HEK293 (cell line): ENCODE data around the gene MVB12A.

ENCODE experiments used
- GLIS2 ChIP-seq: fragments of 450-650 bp; formaldehyde crosslinking; IDR thresholded peaks from 2 replicates; pipeline ENCODE4 v1.5.1; 2016; ENCODE audit warnings: missing biosample characterization, missing genetic modification characterization
- KLF10 ChIP-seq: fragments of 450-650 bp; IDR thresholded peaks from 2 replicates; pipeline ENCODE4 v1.5.1; 2018; ENCODE audit warnings: missing biosample characterization, mild to moderate bottlenecking, missing genetic modification characterization
- KLF16 ChIP-seq: fragments of 450-650 bp; formaldehyde crosslinking; IDR thresholded peaks from 2 replicates; pipeline ENCODE4 v1.5.1; 2017; ENCODE audit warnings: missing biosample characterization, missing genetic modification characterization
- MYNN ChIP-seq: fragments of 450-650 bp; formaldehyde crosslinking; IDR thresholded peaks from 2 replicates; pipeline ENCODE4 v1.5.1; 2016; ENCODE audit warnings: missing biosample characterization, missing genetic modification characterization, borderline replicate concordance
- OSR2 ChIP-seq: fragments of 450-650 bp; formaldehyde crosslinking; IDR thresholded peaks from 2 replicates; pipeline ENCODE4 v1.5.1; 2016; ENCODE audit warnings: missing biosample characterization, missing genetic modification characterization
- OVOL3 ChIP-seq: fragments of 450-650 bp; formaldehyde crosslinking; IDR thresholded peaks from 2 replicates; pipeline ENCODE4 v1.5.1; 2016; ENCODE audit warnings: missing biosample characterization, missing genetic modification characterization
- PRDM4 ChIP-seq: fragments of 450-650 bp; formaldehyde crosslinking; IDR thresholded peaks from 2 replicates; pipeline ENCODE4 v1.5.1; 2017; ENCODE audit warnings: missing biosample characterization, missing genetic modification characterization
- RBAK ChIP-seq: fragments of 450-650 bp; formaldehyde crosslinking; IDR thresholded peaks from 2 replicates; pipeline ENCODE4 v1.5.1; 2016; ENCODE audit warnings: missing biosample characterization, missing genetic modification characterization
- SETDB1 ChIP-seq: IDR thresholded peaks from one replicate; pipeline ENCODE4 v1.6.1; 2017; ENCODE audit warnings: mild to moderate bottlenecking, low read length, moderate library complexity, mixed read lengths; ENCODE audit not compliant: insufficient read length
- ZNF114 ChIP-seq: fragments of 450-650 bp; formaldehyde crosslinking; IDR thresholded peaks from 2 replicates; pipeline ENCODE4 v1.5.0; 2017; ENCODE audit warnings: missing biosample characterization, missing genetic modification characterization
- ZNF18 ChIP-seq: fragments of 450-650 bp; formaldehyde crosslinking; IDR thresholded peaks from 2 replicates; pipeline ENCODE4 v1.5.1; 2016; ENCODE audit warnings: missing biosample characterization, missing genetic modification characterization
- ZNF202 ChIP-seq: fragments of 450-650 bp; formaldehyde crosslinking; IDR thresholded peaks from 2 replicates; pipeline ENCODE4 v1.5.1; 2016; ENCODE audit warnings: missing biosample characterization, missing genetic modification characterization, borderline replicate concordance
- ZNF292 ChIP-seq: fragments of 450-650 bp; formaldehyde crosslinking; IDR thresholded peaks from 2 replicates; pipeline ENCODE4 v1.5.1; 2016; ENCODE audit warnings: low read depth, missing biosample characterization, missing genetic modification characterization, borderline replicate concordance
- ZNF510 ChIP-seq: fragments of 450-650 bp; formaldehyde crosslinking; IDR thresholded peaks from 2 replicates; pipeline ENCODE4 v1.5.1; 2018; ENCODE audit warnings: mild to moderate bottlenecking, missing genetic modification characterization, missing biosample characterization; ENCODE audit not compliant: insufficient replicate concordance
- ZNF521 ChIP-seq: fragments of 450-650 bp; formaldehyde crosslinking; IDR thresholded peaks from 2 replicates; pipeline ENCODE4 v1.5.1; 2017; ENCODE audit warnings: missing biosample characterization, mild to moderate bottlenecking, missing genetic modification characterization
- ZNF530 ChIP-seq: fragments of 450-650 bp; formaldehyde crosslinking; IDR thresholded peaks from 2 replicates; pipeline ENCODE4 v1.5.1; 2016; ENCODE audit warnings: low read depth, missing biosample characterization, missing genetic modification characterization
- ZNF548 ChIP-seq: fragments of 450-650 bp; formaldehyde crosslinking; IDR thresholded peaks from 2 replicates; pipeline ENCODE4 v1.5.1; 2016; ENCODE audit warnings: missing biosample characterization, missing genetic modification characterization
- ZNF549 ChIP-seq: fragments of 450-650 bp; IDR thresholded peaks from 2 replicates; pipeline ENCODE4 v1.5.1; 2018; ENCODE audit warnings: missing biosample characterization, missing genetic modification characterization, mild to moderate bottlenecking, inconsistent platforms, moderate library complexity
- ZNF571 ChIP-seq: fragments of 450-650 bp; formaldehyde crosslinking; IDR thresholded peaks from 2 replicates; pipeline ENCODE4 v1.5.0; 2017; ENCODE audit warnings: missing biosample characterization, missing genetic modification characterization
- ZNF600 ChIP-seq: fragments of 450-650 bp; formaldehyde crosslinking; IDR thresholded peaks from 2 replicates; pipeline ENCODE4 v1.5.1; 2016; ENCODE audit warnings: missing biosample characterization, missing genetic modification characterization
- ZNF626 ChIP-seq: fragments of 450-650 bp; sonication (Bioruptor Pico); formaldehyde crosslinking; IDR thresholded peaks from 2 replicates; pipeline ENCODE4 v1.5.1; 2018; ENCODE audit warnings: missing biosample characterization, missing genetic modification characterization, inconsistent platforms
- ZNF629 ChIP-seq: fragments of 450-650 bp; formaldehyde crosslinking; IDR thresholded peaks from 2 replicates; pipeline ENCODE4 v1.5.1; 2017; ENCODE audit warnings: missing biosample characterization, missing genetic modification characterization
- TF ChIP-seq, protein P1 (sequence below): fragments of 450-650 bp; formaldehyde crosslinking; IDR thresholded peaks from 2 replicates; pipeline ENCODE4 v1.5.1; 2016; ENCODE audit warnings: missing biosample characterization, missing genetic modification characterization
- TF ChIP-seq, protein P2 (sequence below): fragments of 450-650 bp; formaldehyde crosslinking; IDR thresholded peaks from 2 replicates; pipeline ENCODE4 v1.5.1; 2016; ENCODE audit warnings: missing biosample characterization, missing genetic modification characterization
- TF ChIP-seq, protein P3 (sequence below): fragments of 450-650 bp; formaldehyde crosslinking; IDR thresholded peaks from 2 replicates; pipeline ENCODE4 v1.5.1; 2016; ENCODE audit warnings: missing biosample characterization, missing genetic modification characterization, borderline replicate concordance

MVB12A gene

GRCh38 chr19:17470068-17470841 lies 50.4 kb downstream of the MVB12A start, which contains the start of gene SLC27A1 (continued):
- TF ChIP-seq, protein P1, sequence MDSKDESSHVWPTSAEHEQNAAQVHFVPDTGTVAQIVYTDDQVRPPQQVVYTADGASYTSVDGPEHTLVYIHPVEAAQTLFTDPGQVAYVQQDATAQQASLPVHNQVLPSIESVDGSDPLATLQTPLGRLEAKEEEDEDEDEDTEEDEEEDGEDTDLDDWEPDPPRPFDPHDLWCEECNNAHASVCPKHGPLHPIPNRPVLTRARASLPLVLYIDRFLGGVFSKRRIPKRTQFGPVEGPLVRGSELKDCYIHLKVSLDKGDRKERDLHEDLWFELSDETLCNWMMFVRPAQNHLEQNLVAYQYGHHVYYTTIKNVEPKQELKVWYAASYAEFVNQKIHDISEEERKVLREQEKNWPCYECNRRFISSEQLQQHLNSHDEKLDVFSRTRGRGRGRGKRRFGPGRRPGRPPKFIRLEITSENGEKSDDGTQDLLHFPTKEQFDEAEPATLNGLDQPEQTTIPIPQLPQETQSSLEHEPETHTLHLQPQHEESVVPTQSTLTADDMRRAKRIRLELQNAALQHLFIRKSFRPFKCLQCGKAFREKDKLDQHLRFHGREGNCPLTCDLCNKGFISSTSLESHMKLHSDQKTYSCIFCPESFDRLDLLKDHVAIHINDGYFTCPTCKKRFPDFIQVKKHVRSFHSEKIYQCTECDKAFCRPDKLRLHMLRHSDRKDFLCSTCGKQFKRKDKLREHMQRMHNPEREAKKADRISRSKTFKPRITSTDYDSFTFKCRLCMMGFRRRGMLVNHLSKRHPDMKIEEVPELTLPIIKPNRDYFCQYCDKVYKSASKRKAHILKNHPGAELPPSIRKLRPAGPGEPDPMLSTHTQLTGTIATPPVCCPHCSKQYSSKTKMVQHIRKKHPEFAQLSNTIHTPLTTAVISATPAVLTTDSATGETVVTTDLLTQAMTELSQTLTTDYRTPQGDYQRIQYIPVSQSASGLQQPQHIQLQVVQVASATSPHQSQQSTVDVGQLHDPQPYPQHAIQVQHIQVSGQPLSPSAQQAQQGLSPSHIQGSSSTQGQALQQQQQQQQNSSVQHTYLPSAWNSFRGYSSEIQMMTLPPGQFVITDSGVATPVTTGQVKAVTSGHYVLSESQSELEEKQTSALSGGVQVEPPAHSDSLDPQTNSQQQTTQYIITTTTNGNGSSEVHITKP (tag by site-specific recombination) = peak; percentile 70
- TF ChIP-seq ZNF292 = no peak
- no peak for TF ChIP-seq ZNF549 (tag by site-specific recombination)
- TF ChIP-seq, protein P2, sequence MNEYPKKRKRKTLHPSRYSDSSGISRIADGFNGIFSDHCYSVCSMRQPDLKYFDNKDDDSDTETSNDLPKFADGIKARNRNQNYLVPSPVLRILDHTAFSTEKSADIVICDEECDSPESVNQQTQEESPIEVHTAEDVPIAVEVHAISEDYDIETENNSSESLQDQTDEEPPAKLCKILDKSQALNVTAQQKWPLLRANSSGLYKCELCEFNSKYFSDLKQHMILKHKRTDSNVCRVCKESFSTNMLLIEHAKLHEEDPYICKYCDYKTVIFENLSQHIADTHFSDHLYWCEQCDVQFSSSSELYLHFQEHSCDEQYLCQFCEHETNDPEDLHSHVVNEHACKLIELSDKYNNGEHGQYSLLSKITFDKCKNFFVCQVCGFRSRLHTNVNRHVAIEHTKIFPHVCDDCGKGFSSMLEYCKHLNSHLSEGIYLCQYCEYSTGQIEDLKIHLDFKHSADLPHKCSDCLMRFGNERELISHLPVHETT (tag by site-specific recombination) = no peak
- TF ChIP-seq, protein P3, sequence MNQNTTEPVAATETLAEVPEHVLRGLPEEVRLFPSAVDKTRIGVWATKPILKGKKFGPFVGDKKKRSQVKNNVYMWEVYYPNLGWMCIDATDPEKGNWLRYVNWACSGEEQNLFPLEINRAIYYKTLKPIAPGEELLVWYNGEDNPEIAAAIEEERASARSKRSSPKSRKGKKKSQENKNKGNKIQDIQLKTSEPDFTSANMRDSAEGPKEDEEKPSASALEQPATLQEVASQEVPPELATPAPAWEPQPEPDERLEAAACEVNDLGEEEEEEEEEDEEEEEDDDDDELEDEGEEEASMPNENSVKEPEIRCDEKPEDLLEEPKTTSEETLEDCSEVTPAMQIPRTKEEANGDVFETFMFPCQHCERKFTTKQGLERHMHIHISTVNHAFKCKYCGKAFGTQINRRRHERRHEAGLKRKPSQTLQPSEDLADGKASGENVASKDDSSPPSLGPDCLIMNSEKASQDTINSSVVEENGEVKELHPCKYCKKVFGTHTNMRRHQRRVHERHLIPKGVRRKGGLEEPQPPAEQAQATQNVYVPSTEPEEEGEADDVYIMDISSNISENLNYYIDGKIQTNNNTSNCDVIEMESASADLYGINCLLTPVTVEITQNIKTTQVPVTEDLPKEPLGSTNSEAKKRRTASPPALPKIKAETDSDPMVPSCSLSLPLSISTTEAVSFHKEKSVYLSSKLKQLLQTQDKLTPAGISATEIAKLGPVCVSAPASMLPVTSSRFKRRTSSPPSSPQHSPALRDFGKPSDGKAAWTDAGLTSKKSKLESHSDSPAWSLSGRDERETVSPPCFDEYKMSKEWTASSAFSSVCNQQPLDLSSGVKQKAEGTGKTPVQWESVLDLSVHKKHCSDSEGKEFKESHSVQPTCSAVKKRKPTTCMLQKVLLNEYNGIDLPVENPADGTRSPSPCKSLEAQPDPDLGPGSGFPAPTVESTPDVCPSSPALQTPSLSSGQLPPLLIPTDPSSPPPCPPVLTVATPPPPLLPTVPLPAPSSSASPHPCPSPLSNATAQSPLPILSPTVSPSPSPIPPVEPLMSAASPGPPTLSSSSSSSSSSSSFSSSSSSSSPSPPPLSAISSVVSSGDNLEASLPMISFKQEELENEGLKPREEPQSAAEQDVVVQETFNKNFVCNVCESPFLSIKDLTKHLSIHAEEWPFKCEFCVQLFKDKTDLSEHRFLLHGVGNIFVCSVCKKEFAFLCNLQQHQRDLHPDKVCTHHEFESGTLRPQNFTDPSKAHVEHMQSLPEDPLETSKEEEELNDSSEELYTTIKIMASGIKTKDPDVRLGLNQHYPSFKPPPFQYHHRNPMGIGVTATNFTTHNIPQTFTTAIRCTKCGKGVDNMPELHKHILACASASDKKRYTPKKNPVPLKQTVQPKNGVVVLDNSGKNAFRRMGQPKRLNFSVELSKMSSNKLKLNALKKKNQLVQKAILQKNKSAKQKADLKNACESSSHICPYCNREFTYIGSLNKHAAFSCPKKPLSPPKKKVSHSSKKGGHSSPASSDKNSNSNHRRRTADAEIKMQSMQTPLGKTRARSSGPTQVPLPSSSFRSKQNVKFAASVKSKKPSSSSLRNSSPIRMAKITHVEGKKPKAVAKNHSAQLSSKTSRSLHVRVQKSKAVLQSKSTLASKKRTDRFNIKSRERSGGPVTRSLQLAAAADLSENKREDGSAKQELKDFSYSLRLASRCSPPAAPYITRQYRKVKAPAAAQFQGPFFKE (tag by site-specific recombination) = no peak
- TF ChIP-seq RBAK (tag by site-specific recombination) = no peak
- TF ChIP-seq ZNF202 (tag by site-specific recombination) = no peak
- TF ChIP-seq ZNF571 (tag by site-specific recombination) = no peak
- TF ChIP-seq ZNF114 = no peak
- TF ChIP-seq ZNF18 (tag by site-specific recombination) = no peak
- TF ChIP-seq PRDM4 = no peak
- TF ChIP-seq ZNF629 = no peak
- TF ChIP-seq ZNF600 (tag by site-specific recombination) = peak; percentile 96
- TF ChIP-seq ZNF521 (tag by site-specific recombination) = no peak
- no peak for TF ChIP-seq ZNF548 (tag by site-specific recombination)
- no peak for TF ChIP-seq OSR2
- peak; percentile 88 for TF ChIP-seq KLF10 (tag by site-specific recombination)
- no peak for TF ChIP-seq OVOL3 (tag by site-specific recombination)
- peak; percentile 75 for TF ChIP-seq KLF16
- TF ChIP-seq SETDB1 = no peak
- TF ChIP-seq ZNF626 (tag by site-specific recombination) = no peak
- peak; percentile 59; the same call in 1 of the 2 replicates for TF ChIP-seq GLIS2 (tag by site-specific recombination)
- TF ChIP-seq MYNN (tag by site-specific recombination) = no peak
- no peak for TF ChIP-seq ZNF530 (tag by site-specific recombination)
- no peak for TF ChIP-seq ZNF510 (tag by site-specific recombination)
